SU-DHL-6 (cell line): ENCODE measurements around the gene DPEP1.

ENCODE experiments used
- H2AFZ ChIP-seq: fragments of 200-600 bp; sonication (generic); 2 replicates; pipeline ENCODE4 v1.6.1; 2014; ENCODE audit warnings: low read depth, mild to moderate bottlenecking, moderate library complexity, mixed read lengths, antibody characterized with exemption, low read length; ENCODE audit not compliant: severe bottlenecking
- H3F3A ChIP-seq: fragments of 200-600 bp; shearing (Covaris generic); 2 replicates; pipeline ENCODE4 v1.6.0; 2016; ENCODE audit warnings: antibody characterized with exemption, mild to moderate bottlenecking; ENCODE audit not compliant: insufficient read depth
- H3K27ac ChIP-seq: fragments of 200-600 bp; sonication (generic); 2 replicates; pipeline ENCODE4 v1.5.1; 2016; ENCODE audit warnings: low read depth, mild to moderate bottlenecking, low read length, moderate library complexity, mixed read lengths
- H3K27me3 ChIP-seq: fragments of 200-600 bp; sonication (generic), shearing (Covaris generic); 2 replicates; pipeline ENCODE4 v1.6.0; 2014; ENCODE audit warnings: mild to moderate bottlenecking, low read length
- H3K36me3 ChIP-seq: fragments of 200-600 bp; sonication (generic); 2 replicates; pipeline ENCODE4 v1.6.1; 2014; ENCODE audit warnings: mild to moderate bottlenecking, low read length, mixed read lengths
- H3K4me2 ChIP-seq: fragments of 300-600, 200-600 bp; shearing (Covaris generic), sonication (generic); 2 replicates; pipeline ENCODE4 v1.6.0; 2014; ENCODE audit warnings: low read length, low read depth, mild to moderate bottlenecking; ENCODE audit not compliant: poor library complexity, severe bottlenecking
- H3K4me3 ChIP-seq: fragments of 200-600 bp; sonication (generic); 2 replicates; pipeline ENCODE4 v1.5.1; 2014; ENCODE audit warnings: antibody characterized with exemption, low read length, mild to moderate bottlenecking, mixed read lengths; ENCODE audit not compliant: insufficient read depth, poor library complexity, severe bottlenecking
- H3K79me2 ChIP-seq: fragments of 200-600 bp; sonication (generic); 2 replicates; pipeline ENCODE4 v1.6.1; 2014; ENCODE audit warnings: mild to moderate bottlenecking, low read length, moderate library complexity; ENCODE audit not compliant: insufficient read depth
- H3K9ac ChIP-seq: fragments of 200-600 bp; sonication (generic); 2 replicates; pipeline ENCODE4 v1.7.0; 2014; ENCODE audit warnings: mild to moderate bottlenecking, low read length
- H3K9me2 ChIP-seq: fragments of 200-600 bp; sonication (generic); replicated peaks from 2 replicates; pipeline ENCODE4 v1.6.1; 2014; ENCODE audit warnings: low read length; ENCODE audit not compliant: insufficient read depth
- H3K9me3 ChIP-seq: fragments of 200-600 bp; sonication (generic); 2 replicates; pipeline ENCODE4 v1.6.1; 2014; ENCODE audit warnings: low read length, mixed read lengths; ENCODE audit not compliant: insufficient read depth
- H4K20me1 ChIP-seq: fragments of 200-600 bp; sonication (generic); 2 replicates; pipeline ENCODE4 v1.6.1; 2014; ENCODE audit warnings: low read depth, mild to moderate bottlenecking, antibody characterized with exemption, low read length, moderate library complexity, mixed read lengths
- EZH2phosphoT487 ChIP-seq: fragments of 200-600 bp; sonication (generic), shearing (Covaris generic); conservative IDR thresholded peaks from 2 replicates; pipeline ENCODE4 v1.6.1; 2018; ENCODE audit warnings: mild to moderate bottlenecking, antibody characterized with exemption, low read length, moderate library complexity, mixed read lengths
- TF ChIP-seq, protein P1 (sequence below): fragments of 200-600 bp; sonication (generic); IDR thresholded peaks from one replicate; pipeline ENCODE4 v1.5.1; 2017; ENCODE audit warnings: antibody characterized with exemption, mild to moderate bottlenecking, low read length, moderate library complexity; ENCODE audit not compliant: insufficient read depth, poor library complexity, severe bottlenecking

DPEP1 gene

DNA sequence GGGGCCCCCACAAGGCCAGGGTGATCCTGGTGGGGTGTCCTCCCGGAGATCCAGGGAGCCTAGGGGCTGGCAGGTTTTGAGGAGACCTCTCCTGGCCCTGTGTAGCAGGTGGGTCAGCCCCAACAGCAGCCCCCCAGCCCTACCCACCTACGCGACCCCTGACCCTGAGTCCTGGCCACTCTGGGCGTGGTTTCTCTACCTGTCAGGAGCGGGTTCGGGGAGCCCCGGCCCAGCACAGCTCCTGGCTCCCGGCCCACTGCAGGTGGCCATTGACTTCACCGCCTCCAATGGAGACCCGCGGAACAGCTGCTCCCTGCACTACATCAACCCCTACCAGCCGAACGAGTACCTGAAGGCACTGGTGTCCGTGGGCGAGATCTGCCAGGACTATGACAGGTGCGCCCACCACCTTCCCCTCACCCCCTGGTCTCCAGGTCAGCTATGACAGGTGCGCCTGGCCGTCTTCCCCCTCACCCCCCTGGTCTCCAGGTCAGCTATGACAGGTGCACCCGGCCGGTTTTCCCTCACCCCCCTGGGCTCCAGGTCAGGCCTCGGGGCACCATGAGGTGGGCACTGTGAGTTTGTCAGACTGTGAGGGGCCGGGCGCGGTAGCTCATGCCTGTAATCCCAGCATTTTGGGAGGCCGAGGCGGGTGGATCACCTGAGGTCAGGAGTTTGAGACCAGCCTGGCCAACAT lies 24.9 kb upstream of the DPEP1 start:
- Histone ChIP-seq H3K9ac (no peak overlapping the region), H3K4me2 (no peak overlapping the region), H3K27ac (no peak overlapping the region), H3K4me3 (no peak overlapping the region), H2AFZ (no peak overlapping the region), H3K9me2 (no peaks in the 10 kb centered on the region), H3K9me3 (no peaks in the 10 kb centered on the region), H3K79me2 (no peaks in the 10 kb centered on the region), H3K27me3 (no peaks in the 10 kb centered on the region), H3F3A (no peaks in the 10 kb centered on the region), H3K36me3 (no peaks in the 10 kb centered on the region), H4K20me1 (no peaks in the 10 kb centered on the region)
- TF ChIP-seq, protein P1, sequence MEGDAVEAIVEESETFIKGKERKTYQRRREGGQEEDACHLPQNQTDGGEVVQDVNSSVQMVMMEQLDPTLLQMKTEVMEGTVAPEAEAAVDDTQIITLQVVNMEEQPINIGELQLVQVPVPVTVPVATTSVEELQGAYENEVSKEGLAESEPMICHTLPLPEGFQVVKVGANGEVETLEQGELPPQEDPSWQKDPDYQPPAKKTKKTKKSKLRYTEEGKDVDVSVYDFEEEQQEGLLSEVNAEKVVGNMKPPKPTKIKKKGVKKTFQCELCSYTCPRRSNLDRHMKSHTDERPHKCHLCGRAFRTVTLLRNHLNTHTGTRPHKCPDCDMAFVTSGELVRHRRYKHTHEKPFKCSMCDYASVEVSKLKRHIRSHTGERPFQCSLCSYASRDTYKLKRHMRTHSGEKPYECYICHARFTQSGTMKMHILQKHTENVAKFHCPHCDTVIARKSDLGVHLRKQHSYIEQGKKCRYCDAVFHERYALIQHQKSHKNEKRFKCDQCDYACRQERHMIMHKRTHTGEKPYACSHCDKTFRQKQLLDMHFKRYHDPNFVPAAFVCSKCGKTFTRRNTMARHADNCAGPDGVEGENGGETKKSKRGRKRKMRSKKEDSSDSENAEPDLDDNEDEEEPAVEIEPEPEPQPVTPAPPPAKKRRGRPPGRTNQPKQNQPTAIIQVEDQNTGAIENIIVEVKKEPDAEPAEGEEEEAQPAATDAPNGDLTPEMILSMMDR, result no peak
- TF ChIP-seq EZH2phosphoT487, result no peak

DNA sequence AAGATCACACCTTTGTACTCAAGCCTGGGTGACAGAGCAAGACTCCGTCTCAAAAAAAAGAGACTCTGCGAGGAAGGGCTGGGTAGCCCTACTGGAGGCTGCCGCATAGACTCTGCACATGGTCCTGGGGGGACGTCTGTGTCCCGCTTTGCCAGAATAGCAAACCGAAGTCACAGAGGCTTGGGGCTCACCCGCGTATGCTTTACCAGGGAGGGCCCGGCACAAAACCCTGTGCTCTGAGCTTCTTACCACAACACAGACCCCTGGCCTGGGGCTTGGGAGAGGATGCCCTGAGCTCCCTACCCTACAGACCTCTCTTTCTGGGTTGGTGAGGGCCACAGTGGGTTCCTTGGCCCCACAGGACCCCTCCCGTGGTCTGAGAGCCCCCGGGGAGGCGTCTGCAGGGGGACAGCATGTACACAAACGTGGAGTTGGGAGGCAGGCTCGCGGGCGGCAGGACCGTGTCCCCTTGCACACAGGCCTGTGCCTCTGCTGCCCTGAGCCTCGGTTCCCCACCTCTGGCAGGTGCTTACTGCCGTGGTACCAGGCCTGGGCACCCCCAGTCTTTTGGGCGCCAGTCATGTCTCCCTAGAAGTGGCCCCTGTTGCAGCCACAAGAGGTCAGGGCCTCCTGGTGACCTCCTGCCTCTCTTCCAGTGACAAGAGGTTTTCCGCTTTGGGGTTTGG lies 24.1 kb upstream of the DPEP1 start:
- Histone ChIP-seq H3K27me3 (no peaks in the 10 kb centered on the region), H3K79me2 (no peaks in the 10 kb centered on the region), H3K4me3 (no peak overlapping the region), H4K20me1 (no peaks in the 10 kb centered on the region), H3K4me2 (no peak overlapping the region), H3F3A (no peaks in the 10 kb centered on the region), H3K9me3 (no peaks in the 10 kb centered on the region), H2AFZ (no peak overlapping the region), H3K27ac (no peak overlapping the region), H3K36me3 (no peaks in the 10 kb centered on the region), H3K9ac (no peak overlapping the region), H3K9me2 (no peaks in the 10 kb centered on the region)
- TF ChIP-seq EZH2phosphoT487, result no peak
- TF ChIP-seq, protein P1, result no peak

DNA sequence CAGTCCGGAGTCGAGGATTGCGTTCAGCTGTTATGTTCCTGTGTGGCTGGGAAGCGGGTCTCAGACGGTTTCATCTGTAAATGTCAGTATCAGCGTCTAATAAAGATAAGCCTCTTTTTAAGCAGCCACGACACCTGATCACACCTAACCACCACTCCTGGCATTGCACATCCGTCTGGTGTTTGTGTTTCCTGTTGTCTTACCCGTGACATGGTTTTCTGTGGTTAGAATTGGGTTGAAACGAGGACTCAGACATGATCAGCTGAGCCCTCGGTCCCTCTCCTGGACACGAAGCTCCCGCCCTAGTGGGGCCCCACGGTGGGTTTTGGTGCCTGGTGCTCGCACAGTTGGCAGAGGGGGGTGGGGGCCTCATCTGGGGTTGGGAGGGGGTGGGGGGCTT lies 19.6 kb upstream of the DPEP1 start:
- Histone ChIP-seq H3K27me3 (no peaks in the 10 kb centered on the region), H3K9ac (no peak overlapping the region), H3F3A (no peaks in the 10 kb centered on the region), H3K27ac (no peak overlapping the region), H3K79me2 (no peaks in the 10 kb centered on the region), H4K20me1 (no peaks in the 10 kb centered on the region), H3K4me2 (no peak overlapping the region), H2AFZ (no peak overlapping the region), H3K9me3 (no peaks in the 10 kb centered on the region), H3K36me3 (no peaks in the 10 kb centered on the region), H3K4me3 (no peak overlapping the region), H3K9me2 (no peaks in the 10 kb centered on the region)
- no peak for TF ChIP-seq EZH2phosphoT487
- TF ChIP-seq, protein P1, result no peak
